ENCODE results near the gene CD19.
"Not testable (repeated sequence)": the region's sequence is repeated elsewhere in the genome, so short reads cannot be mapped to it uniquely, and the experiment has no call there.

CD19 gene

DNA sequence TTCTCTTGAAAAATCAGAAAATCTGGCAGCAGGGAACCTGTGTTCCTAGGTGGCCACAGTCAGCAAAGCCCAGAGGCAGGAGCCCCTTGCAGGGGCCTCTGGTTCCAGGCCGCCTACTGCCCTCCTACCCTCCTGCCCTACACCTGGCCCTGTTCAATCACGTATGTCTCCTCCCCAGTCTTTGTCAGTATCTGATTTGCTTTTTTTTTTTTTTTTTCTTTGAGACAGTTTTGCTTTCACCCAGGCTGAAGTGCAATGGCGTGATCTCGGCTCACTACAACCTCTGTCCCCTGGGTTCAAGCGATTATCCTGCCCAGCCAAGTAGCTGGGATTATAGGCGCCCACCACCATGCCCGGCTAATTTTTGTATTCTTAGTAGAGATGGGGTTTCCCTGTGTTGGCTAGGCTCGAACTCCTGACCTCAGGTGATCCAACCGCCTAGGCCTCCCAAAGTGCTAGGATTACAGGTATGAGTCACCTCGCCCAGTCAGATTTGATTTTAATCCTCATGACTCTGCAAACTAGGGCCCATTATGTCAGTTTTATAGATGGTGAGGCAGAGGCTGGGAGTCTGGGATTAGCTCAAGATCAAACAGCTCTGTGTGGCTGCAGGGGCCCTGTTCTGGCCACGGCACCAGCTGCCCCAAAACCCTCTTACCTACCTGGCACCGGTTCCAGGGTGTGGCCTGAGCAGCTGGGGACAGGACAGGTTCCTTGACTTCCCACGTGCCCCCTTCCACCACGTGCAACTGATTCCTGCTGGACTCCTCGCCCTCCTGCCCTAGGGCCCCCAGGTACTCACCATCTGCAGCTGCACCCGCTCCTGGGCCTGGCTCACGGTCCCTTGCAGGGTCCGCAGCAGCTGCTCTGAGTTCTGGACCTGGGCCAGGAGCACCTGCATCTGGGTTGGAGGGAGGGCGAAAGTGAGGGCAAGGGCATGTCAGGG is 21.4 kb upstream of the CD19 start:
- peak; percentile 60 for DNase-seq

DNA sequence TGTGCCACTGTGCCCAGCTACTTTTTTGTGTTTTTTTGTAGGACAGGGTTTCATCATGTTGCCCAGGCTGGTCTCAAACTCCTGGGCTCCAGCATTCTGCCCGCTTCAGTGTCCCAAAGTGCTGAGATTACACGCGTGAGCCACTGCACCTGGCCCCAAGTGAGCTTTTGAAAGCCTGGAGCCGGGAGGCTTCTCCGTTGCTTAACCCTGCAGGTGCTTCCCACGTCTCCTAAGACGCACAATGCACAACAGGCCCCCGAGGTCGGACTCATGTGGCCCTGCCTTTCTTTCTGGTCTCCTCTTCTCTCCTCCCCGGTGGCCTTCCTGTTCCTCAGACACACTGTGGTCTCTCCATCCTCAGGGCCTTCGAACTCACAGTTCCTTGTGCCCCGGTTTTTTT is 19.2 kb upstream of the CD19 start:
- no peak for DNase-seq

DNA sequence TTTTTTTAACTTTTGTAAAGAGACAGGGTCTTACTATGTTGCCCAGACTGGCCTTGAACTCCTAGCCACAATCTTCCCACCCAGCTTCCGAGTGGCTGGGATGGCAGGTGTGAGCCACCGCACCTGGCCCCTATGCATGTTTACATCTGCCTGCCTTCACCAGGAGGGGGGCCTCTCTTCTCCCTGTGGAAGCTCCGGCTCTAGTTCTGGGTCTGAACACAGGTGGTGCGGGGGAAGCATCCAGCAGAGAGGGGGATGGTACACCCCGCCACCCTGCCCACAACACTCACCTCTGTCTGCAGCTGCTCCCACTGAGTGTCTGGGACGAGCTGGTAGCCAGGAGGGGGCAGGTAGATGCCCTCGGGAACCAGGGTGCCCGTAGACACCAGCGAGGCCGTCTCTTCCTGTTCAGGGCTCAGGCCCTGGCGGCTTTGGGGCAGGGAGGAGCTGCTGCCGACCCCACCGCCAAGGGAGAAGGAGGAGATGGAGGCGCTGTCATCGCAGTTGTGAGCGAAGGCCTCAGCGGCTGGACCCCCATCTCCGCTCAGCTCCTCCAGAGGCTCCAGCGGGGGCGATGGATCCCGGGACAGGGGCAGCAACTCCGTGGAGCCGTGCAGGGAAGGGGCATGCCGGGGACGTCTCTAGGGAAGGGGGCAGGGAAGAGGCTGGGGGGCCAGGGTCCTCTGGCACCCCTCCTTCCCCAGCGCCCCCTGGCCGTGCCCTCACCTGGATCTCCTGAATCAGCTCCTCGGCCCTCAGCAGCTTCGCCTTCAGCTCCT is 17.6 kb upstream of the CD19 start:
- DNase-seq: no peak

DNA sequence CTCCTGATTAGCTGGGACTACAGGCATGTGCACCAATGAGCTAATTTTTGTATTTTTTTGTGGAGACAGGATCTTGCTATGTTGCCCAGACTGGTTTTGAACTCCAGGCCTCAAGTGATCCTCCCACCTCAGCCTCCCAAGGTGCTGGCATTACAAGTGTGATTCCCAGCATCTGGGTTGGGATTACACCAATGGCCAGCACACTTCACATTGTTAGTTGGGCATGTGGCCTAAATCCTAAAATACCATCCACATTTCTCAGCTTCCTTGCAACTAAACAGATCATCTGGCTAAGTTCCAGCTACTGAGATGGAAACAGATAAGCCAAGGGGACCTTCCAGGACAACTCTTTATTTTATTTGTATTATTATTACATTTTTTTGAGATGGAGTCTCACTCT is 16.6 kb upstream of the CD19 start:
- DNase-seq: no peak

DNA sequence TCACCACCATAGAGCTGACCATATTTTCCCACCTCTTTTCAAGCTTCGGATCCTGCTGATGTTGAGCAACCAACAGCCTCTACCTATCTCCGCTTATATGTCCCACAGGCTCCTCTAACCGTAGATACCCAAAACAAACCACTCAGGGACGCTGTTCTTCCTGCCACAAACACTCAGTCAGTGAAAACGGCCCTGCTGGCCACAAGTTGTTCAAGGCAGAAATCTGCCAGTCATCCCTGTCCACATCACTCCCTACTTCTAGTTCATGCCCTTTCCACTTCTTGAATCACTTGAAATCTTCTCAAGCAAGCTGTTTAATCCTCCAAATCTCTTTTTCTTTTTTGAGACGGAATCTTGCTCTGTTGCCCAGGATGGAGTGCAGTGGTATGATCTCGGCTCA is 14.7 kb upstream of the CD19 start:
- no peak for DNase-seq

DNA sequence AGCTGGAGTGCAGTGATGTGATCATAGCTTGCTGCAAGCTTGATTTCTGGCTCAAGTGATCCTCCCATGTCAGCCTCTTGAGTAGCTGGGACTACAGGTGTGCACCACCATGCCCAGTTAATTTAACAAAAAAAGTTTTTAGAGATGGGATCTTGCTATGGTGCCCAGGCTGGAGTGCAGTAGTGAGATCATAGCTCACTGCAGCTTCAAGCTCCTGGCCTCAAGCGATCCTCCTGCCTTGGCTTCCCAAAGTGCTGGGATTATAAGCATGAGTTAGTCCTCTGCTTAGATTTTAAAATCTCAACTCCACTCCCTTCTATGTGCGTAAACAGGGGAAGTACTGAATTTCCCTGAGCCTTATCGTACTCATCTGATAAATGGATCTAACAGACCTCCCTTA is 13.1 kb upstream of the CD19 start:
- DNase-seq: no peak

DNA sequence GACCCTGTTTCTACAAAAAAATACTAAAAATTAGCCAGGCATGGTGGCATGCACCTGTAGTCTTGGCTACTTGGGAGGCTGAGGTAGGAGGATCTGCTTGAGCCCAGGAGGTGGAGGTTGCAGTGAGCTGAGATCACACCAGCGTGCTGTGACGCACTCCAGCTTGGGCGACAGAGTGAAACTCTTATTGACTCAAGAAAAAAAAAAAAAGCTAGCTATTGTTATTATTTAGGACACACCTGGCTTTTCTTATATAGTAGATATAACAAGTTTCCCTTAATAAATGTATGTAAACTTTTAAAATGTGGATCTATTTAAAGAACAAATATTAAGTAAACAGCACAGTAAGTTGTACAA is 8.6 kb upstream of the CD19 start:
- no peak for DNase-seq

DNA sequence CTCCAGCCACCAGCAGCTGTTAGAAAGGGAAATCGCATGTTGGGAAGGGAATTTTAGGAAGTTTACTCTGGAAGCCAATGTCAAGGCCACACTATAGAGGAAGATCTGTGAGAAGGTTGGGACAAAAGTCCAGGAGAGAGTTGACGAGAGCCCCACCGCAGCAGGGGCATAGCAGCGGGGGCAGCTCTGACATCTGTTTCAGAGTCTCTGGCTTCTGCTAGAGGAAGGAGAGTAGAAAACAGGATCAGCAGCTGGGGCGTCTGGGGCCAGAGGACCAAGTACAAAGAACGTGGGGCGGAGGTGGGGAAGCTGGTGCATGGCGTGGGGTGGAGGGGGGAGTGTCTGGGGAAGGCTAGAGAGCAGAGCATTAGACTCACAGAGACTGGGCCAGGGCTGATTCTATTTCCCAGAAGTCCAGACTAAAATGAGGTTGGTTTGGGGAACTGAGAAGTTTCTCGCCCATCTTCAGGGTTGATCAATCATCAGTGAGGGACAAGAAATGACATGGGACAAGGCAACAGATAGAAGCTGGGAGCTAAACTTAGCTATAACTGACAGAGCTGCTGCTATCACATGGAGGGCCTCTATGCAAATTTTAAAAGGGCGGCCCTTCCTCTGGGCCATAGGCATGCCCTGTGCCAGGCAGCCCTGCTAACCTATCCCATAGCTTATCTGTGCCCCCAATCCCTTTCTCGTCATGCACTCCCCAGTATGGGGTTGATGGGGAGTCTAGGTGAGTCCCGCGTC is 7.9 kb upstream of the CD19 start:
- DNase-seq: no peak

DNA sequence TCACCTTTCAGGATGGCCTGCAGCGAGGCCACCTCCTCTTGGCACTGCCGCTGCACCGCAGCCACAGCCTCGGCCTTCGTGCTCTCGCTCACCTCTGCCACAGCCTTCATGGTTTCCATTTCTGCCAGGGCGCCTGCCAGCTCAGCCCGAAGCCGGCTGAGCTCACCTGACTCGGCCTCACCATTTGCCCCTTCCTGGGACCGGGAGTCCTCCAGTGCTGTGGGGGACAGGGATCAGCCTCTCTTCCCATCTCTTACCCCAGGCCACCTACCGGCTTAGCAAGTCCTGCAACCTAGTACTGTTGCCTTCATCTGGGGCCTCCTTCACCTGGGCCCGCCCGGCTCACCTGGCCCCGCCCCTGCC is 7.4 kb upstream of the CD19 start:
- DNase-seq: no peak

DNA sequence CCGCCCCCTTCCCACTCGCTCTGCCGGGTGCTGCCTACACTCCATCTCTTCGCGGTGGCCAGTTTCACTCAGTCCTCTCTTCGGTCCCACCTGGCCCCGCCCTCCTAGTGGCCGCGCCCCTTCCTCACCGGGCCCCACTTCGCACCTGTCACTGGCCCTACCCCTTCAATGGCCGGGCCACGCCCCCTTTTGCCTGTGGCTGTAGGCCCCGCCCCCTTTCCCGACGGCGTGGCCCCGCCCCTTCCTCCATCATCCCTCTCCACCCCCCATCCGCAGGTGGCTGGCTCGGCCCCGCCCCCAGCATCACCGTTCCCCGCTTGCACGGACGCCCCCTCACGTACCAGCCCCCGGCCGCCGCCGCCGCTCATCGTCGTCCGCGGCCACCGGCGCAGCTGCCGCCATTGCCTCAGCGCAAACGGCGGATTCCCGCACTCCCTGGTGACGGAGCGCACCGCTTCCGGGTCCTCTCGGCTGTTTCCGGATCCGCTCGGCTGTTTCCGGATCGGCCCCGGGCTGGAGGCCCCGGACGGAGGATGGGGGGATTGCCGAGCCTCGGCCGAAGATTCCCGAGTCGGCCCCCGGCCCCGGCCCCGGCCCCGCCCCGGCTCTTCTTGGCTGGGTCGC is 6.9 kb upstream of the CD19 start, which contains the start of gene RABEP2:
Gene RABEP2, minus strand, starts transcription at position 477 of the 624 bp plus-strand sequence. Its CDS starts 75 bp downstream, at position 402.
- DNase-seq: peak; percentile 96

DNA sequence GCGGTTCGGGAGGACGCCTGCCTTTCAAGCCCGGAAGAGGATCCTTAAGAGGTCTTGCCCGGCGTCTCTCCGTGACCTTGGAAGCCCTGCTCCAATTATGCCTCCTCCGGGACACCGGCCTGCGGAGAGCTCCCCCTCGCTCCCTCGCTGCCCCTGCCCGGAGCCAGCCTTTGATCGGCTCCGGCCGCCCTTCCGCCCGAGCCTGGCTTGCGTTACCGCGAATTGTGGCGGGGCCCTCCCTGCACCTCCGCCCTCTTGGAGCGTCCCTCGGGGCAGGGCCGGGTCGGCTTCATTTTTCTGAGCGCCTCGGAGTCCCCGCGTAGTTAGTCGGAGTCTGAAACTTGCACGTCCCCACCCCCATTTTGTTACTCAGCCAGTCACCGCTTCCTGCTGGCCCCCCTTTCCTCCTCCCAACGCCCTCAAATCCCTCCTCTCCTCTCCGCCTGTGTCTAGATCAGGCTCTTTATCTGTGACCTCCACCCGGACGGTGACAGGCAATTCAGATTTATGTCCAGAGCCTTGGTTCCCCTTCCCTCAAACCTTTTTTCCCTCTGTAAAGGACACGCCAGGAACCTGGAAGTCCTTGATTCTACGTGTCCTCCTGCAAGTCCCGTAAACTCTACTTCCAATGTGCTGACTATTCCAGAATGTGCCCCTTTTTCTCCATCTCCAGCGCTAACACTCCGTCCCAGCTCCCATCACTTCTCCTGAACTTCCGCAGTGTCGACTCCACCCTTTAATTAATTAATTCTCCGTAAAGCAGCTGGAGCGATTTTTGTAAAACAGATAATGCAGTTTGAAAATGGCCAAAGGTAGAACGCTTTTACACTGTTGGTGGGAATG is 6.2 kb upstream of the CD19 start:
- peak; percentile 64 for DNase-seq

DNA sequence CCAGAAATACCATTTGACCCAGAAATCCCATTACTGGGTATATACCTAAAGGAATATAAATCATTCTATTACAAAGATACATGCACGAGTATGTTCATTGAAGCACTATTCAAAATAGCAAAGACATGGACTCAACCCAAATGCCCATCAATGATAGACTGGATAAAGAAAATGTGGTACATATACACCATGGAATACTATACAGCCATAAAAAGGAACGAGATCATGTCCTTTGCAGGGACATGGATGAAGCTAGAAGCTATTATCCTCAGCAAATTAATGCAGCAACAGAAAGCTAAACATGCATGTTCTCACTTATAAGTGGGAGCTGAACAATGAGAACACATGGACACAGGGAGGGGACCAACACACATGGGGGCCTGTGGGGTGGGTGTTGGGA is 5.5 kb upstream of the CD19 start:
- not testable (repeated sequence) for DNase-seq

DNA sequence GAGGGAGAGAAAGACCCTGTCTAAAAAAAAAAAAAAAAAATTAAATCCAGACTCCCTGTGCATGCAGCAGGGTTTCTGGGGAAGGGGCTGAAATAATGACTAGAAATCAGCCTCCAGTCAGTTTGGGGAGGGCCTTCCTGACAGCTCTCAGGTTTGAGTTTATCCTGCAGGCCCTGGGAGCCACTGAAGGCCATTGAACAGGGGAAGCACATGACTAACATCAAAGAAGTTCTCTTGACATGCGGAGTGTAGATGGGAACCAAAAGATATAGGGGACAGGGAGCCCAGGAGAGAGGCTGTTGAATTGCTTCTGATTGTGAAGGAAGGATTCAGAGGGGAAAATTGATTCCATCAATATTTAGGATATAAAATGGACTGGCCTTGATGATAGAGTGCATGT is 4.0 kb upstream of the CD19 start:
- no peak for DNase-seq

DNA sequence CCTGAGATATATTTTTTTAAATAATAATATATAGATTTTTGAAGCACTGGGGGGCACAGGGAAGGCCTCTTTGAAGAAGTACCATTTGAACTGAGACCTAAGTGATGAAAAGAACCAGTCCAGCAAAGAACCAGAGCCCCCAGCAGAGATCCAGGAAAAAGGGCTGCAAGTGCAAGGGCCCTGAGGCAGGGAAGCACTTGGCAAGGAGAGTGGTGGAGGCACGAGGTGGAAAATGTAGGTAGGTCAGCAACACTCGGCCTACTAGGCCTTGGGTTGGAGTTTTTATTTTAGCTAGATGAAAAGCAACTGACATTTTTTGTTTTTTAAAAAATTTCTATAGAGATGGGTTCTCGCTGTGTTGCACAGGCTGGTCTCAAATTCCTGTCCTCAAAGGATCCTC is 1.6 kb upstream of the CD19 start:
- no peak for DNase-seq

DNA sequence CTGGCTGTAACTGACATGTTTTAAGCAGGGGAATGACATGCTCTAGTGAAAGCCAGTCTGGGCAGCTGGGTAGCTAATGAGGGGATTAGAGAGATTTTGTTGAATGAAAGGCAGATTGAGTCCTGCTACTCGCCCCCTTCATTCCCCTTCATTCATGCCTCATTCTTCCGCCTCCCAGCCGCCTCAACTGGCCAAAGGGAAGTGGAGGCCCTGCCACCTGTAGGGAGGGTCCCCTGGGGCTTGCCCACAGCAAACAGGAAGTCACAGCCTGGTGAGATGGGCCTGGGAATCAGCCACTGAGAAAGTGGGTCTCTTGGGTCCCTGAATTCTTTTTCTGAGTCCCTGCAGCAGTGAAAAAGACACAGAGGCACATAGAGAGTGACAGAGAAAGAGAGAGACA is 1.1 kb upstream of the CD19 start:
- no peak for DNase-seq

DNA sequence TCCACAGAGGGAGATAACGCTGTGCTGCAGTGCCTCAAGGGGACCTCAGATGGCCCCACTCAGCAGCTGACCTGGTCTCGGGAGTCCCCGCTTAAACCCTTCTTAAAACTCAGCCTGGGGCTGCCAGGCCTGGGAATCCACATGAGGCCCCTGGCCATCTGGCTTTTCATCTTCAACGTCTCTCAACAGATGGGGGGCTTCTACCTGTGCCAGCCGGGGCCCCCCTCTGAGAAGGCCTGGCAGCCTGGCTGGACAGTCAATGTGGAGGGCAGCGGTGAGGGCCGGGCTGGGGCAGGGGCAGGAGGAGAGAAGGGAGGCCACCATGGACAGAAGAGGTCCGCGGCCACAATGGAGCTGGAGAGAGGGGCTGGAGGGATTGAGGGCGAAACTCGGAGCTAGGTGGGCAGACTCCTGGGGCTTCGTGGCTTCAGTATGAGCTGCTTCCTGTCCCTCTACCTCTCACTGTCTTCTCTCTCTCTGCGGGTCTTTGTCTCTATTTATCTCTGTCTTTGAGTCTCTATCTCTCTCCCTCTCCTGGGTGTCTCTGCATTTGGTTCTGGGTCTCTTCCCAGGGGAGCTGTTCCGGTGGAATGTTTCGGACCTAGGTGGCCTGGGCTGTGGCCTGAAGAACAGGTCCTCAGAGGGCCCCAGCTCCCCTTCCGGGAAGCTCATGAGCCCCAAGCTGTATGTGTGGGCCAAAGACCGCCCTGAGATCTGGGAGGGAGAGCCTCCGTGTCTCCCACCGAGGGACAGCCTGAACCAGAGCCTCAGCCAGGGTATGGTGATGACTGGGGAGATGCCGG is 769 bp downstream of the CD19 start:
- no peak for DNase-seq

DNA sequence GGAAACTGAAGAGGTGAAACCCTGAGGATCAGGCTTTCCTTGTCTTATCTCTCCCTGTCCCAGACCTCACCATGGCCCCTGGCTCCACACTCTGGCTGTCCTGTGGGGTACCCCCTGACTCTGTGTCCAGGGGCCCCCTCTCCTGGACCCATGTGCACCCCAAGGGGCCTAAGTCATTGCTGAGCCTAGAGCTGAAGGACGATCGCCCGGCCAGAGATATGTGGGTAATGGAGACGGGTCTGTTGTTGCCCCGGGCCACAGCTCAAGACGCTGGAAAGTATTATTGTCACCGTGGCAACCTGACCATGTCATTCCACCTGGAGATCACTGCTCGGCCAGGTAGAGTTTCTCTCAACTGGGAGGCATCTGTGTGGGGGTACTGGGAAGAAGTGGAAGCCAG is 1.4 kb downstream of the CD19 start:
- DNase-seq: no peak

DNA sequence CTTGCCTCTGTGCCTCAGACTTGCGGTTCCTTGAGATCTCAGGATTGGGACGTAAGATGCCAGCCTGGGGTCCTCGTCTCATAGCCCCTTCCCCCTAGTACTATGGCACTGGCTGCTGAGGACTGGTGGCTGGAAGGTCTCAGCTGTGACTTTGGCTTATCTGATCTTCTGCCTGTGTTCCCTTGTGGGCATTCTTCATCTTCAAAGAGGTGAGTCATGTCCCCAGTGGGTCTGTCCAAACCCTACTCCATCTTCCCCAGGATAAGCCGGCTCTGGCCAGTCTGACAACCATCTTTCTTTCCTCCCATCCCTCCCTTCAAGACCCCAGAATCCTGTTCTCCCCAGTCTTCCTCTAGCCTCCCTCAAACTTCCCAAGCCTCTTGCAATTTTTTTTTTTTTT is 3.6 kb downstream of the CD19 start:
- no peak for DNase-seq

DNA sequence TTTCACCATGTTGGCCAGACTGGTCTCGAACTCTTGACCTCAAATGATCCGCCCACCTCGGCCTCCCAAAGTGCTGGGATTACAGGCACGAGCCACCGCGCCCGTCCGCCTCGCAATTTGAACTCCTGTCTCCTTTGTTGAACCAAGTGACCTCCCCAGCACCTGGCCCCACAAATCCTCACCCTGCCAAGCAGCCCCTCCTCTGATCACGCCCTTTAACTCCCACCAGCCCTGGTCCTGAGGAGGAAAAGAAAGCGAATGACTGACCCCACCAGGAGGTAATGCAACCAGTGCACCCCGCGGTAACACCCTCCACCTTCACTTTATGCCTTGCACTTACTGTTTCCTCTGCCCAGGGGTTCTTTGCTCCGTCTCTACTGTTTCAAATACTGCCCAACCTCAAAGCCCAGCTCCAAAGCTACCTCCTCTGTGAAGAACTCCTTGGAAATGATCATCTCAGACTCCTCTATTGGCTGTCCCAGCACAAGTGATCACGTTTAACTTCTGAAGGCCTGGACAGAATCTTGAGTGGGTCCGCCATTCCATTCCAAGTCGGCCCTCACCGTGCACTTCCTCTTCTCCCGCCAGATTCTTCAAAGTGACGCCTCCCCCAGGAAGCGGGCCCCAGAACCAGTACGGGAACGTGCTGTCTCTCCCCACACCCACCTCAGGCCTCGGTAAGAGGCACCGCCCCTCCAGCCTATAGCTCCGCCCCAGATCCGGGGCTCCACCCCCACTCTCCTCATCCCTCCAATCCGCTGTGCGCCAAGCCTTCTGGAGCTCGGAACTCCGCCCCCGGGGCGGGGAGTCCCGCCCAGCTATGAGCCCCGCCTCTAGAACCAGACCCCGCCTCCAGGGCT is 4.4 kb downstream of the CD19 start:
- no peak for DNase-seq

DNA sequence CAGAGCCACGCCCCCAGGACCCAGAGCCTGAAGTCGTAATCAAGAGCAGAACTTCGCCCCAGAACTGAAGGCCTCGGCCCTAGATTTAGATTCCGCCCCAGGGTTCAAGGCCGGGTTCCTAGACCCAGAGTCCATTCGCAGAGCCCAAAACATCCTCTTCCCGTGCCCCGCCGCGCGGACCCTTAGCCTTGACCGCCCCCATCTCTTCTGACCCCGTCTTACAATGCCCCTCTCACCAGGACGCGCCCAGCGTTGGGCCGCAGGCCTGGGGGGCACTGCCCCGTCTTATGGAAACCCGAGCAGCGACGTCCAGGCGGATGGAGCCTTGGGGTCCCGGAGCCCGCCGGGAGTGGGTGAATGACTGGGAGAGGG is 5.0 kb downstream of the CD19 start:
- no peak for DNase-seq
